T-helper 1 cell treated with Interleukin-12 subunit alpha and Interleukin-12 subunit beta and Interleukin-4 antibody, amounts not matched to agents 30 μg/mL and 1 μg/mL, for 36 hours (primary cell): ENCODE measurements around the gene WFS1.
A peak's percentile ranks its signal among the peaks of the same experiment; 100 is the strongest.

Source experiments
- H3K27ac Mint-ChIP-seq: one replicate; pipeline ENCODE4 v1.8.0; 2021; ENCODE audit warnings: mild to moderate bottlenecking, mixed read lengths
- H3K27me3 Mint-ChIP-seq: one replicate; pipeline ENCODE4 v1.8.0; 2021; ENCODE audit warnings: low read depth, mixed read lengths
- H3K36me3 Mint-ChIP-seq: one replicate; pipeline ENCODE4 v1.8.0; 2021; ENCODE audit warnings: low read depth, mixed read lengths
- H3K4me1 Mint-ChIP-seq: one replicate; pipeline ENCODE4 v1.8.0; 2021; ENCODE audit warnings: low read depth, mixed read lengths
- H3K4me3 Mint-ChIP-seq: one replicate; pipeline ENCODE4 v1.8.0; 2021; ENCODE audit warnings: mild to moderate bottlenecking, moderate library complexity, mixed read lengths
- H3K9me3 Mint-ChIP-seq: one replicate; pipeline ENCODE4 v1.8.0; 2021; ENCODE audit warnings: mixed read lengths

Gene WFS1

DNA sequence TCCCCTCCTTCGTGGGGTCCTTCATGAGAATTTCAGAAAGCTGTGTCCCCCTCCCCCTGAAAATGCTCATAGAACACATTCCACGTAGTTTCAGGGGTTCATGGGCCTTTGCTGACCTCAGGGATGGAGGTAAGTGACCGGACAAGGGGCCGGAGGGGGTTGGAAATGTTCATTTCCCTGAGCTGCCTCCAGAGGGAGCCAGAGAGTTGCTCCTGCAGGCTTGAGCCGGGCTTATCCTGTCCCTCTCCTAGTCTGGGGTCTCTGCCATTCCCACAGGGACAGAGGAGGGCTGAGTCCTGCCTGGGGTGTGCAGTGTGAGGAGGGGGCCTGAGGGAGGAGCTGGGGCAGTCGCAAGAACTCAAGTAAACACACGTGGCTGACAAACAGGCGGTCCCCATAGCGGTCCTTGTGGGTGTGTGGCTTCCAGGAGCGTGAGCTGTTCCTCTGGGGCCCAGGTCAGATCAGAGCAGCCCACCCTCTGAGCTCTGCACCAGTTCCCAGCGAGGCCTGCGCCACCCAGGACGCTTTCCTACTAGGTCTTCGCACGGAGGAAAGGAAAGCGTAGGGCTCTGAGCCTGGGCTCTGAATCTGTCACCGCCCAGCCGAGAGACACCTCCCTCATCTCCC is 62.5 kb downstream of the WFS1 start:
- Mint-ChIP-seq H3K36me3 (no peaks in the 10 kb centered on the region), H3K9me3 (peaks cover 4% of the 10 kb centered on the region), H3K27ac (no peak overlapping the region), H3K4me1 (no peaks in the 10 kb centered on the region), H3K27me3 (peaks cover 19% of the 10 kb centered on the region), H3K4me3 (no peak overlapping the region)

DNA sequence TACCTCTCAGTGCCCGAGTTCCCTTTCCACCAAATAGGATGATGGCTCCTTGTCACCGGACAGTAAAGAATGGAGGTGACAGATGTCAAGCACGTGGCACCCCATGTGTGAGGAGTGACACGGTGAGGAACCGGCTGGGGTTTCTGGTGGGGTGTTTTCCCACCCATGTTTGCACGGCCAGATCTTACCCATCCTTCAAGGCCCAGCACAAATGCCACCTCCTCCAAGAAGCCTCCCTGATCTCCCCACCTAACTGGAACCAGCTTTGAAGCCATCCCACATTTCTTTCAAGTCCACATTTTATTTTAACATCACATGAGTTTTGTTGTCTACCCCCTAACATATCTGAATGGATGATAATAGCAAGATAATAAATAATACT is 63.0 kb downstream of the WFS1 start:
- Mint-ChIP-seq H3K27ac (no peak overlapping the region), H3K4me3 (no peak overlapping the region), H3K36me3 (no peaks in the 10 kb centered on the region), H3K4me1 (peaks cover 1% of the 10 kb centered on the region), H3K27me3 (peaks cover 23% of the 10 kb centered on the region), H3K9me3 (peaks cover 4% of the 10 kb centered on the region)

DNA sequence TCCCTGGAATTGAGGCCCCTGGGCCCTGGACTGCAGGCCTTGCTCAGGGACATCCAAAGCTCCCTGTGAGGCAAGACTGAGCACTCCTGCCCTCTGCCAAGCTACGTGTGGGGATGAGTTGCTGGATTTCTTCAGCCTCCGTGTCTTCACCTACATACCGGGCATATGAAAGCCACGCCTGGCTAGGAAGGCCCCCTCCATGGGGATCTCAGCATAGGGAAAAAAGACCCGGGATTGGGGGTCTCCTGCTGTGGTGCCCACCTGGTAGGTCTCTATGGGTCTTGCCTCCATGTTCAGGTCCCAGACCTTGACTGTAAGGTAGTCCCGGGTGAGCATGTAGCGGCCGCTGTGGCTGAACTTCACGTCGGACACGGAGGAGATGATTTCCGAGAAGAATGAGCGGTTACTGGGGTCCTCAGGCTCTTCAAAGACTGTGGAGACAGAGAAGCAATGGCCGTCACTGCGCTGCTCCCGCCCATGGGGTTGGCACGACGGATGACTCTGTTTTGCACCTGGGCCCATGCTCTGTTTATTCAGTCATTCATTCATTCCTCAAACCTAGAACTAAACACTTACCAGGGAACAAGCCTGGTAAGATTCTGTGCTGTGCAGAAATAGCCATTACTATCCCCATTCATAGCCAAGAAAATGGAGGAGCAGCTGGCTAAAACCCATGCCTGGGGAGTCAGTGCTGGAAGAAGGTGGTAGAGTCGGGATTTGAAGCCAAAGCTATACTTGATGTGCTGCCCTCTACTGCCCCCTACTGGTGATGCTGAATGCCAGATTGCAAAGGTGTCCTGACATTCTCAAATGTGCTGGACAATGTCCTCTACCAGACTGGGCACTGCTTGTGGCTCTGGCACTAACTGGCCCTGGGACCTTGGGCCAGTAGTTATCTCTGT is 63.9 kb downstream of the WFS1 start:
- no peak overlapping the region for H3K4me3 Mint-ChIP-seq
- H3K4me1 Mint-ChIP-seq = peaks cover 10% of the 10 kb centered on the region
- no peak overlapping the region for H3K27ac Mint-ChIP-seq
- H3K27me3 Mint-ChIP-seq = peaks cover 23% of the 10 kb centered on the region
- peaks cover 4% of the 10 kb centered on the region for H3K9me3 Mint-ChIP-seq
- no peaks in the 10 kb centered on the region for H3K36me3 Mint-ChIP-seq

DNA sequence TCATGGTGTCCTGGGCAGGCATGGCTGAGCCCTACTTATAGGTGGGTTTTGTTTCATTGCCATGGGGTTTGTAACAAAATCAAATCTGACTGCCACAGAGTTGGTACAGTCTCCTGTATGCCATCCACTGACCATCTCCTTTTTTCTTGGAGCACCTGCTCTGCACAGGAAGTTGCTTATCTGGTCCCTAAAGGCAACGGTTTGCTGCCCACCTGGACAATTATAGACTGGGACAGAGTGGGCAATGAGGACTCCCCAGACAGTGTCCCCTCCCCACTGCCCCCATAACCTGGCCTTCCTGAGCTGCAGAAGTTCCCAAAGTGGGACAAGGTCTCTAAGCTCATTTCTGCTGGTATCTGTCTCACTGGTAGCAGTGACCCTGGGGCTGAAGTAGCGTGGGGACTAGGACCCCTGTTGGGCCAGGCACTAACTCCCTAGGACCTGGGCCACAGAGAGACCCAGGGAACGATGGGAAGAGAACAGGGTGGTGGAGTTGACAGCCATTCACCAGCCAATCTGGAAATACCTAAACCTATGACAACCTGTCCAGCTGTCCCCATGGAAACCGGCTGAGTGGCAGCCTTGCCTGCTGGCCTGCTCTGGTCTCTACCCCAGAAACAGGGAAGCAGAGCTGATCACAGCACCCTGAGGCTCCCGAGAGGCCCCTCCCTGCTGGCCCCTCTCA is 64.7 kb downstream of the WFS1 start:
- Mint-ChIP-seq H3K27me3 (peaks cover 26% of the 10 kb centered on the region), H3K4me1 (peaks cover 15% of the 10 kb centered on the region), H3K36me3 (no peaks in the 10 kb centered on the region), H3K4me3 (no peak overlapping the region), H3K9me3 (peaks cover 4% of the 10 kb centered on the region), H3K27ac (no peak overlapping the region)

DNA sequence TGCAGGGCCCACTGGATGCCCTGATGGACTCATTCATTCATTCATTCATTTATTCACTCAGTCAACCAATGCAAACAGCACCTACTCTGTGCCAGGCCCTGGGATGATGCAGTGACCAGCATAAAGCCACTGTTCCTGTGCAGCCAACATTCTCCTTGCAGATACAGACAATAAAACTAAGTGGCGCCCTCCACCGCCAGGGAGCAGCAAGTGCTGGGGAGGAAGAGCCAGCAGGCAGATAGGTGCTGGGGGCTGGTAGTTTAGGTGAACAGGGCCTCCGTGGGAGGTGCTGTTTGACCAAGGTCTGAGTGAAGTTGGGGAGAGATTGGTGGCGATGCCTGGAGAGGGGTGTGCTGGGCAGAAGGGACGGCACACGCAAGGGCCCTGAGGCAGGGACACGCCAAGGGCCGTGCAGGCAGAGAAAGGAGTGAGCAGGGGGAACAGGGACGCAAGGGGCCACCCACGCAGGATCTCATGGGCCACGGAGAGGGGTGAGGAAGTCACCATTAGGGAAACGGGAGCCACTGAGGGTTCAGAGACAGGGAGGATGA is 65.5 kb downstream of the WFS1 start:
- no peak overlapping the region for H3K4me3 Mint-ChIP-seq
- peaks cover 4% of the 10 kb centered on the region for H3K9me3 Mint-ChIP-seq
- H3K4me1 Mint-ChIP-seq = peaks cover 16% of the 10 kb centered on the region
- H3K27ac Mint-ChIP-seq = no peak overlapping the region
- H3K27me3 Mint-ChIP-seq = peaks cover 26% of the 10 kb centered on the region
- H3K36me3 Mint-ChIP-seq = no peaks in the 10 kb centered on the region

DNA sequence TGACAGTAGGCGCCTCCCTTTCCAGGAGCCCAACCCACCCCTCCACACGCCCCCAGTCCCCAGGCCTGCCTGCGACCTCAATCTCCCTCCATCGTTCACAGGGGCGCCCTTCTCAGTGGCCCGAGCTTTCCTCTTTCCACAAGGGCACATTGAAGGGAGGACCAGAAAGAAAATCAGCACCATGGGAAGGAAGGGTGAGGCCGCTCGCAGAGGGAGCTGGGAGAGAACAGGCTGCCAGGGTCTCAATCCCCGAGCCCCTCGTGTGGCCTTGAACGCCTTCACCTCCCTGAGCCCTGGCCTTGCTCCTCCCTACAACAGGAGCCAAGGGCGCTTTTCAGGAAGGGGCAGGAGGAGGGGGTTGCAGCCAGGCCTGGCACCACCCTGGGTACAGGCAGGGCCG is 66.5 kb downstream of the WFS1 start:
- H3K9me3 Mint-ChIP-seq = peaks cover 4% of the 10 kb centered on the region

DNA sequence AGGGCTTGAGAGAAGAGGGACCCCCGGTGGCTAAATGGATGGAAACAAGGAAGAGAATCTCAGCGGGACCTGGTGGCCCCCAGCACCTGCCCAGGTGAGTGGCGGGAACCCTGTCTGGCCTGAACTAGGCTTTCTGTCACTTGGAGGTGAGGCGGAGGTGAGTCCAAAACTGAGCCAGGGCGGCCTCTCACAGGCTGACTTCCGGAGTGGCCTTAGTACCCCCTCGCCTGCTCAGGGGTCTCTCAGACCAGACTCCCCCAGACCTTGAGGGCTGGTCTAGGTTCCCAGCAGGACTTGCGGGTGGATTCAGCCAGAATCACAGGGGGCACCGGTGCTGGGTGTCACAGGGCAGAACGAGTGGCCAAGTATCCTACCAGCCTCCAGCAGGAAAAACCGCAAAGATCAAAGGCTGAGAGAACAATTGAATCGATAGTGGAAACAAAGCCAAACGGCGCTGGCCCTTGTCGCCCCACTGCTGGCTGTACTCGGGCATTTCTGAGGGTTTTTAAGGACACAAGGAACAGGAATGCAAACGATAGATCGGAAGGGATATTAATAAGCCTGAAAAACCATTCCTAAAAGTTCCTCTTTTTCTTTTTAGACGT is 67.8 kb downstream of the WFS1 start:
- Mint-ChIP-seq H3K36me3 (no peaks in the 10 kb centered on the region), H3K4me1 (peaks cover 16% of the 10 kb centered on the region), H3K4me3 (peak overlapping the region; percentile 38), H3K27ac (no peak overlapping the region), H3K9me3 (peaks cover 4% of the 10 kb centered on the region), H3K27me3 (peaks cover 31% of the 10 kb centered on the region)

More for the DNA sequence above, 66.5 kb downstream of the WFS1 start:
- Mint-ChIP-seq H3K27me3 (peaks cover 26% of the 10 kb centered on the region), H3K36me3 (no peaks in the 10 kb centered on the region), H3K27ac (no peak overlapping the region), H3K4me1 (peaks cover 16% of the 10 kb centered on the region), H3K4me3 (no peak overlapping the region)

DNA sequence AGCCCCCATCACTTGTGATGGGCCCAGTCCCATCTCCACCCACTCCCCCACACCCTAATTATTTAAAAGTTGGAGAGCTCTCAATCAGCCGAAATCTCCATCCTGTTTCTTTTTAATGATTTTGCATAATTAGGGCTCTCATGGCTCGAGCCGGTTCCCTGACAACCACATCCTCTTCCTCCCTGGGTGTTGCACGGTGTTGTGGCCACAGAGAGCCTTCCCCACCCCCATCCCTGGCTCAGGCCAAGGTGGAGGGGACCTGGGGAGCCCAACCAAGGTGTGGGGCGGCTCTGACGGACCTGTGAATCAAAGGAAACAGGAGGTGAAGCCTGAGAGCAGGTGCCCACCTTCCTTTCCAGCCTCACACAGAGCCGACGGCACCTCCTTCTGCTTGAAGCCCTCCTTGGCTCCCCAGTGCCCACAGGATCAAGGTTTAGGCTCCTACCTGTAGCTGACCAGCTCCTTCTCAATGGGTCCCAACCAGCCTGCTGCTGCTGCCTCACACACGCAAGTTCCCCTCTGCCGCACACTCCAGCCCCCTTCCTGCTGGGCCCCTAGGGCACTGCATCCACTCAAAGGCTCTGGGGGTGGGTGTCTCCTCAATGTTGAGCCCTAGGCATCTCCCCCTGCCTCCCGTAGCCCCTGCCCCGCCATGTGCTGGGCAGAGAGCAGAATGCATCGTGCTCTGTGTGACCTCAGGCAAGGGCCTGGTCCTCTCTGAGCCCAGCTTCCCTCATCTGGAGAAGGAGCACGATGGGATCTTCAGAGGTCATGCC is 68.7 kb downstream of the WFS1 start:
- Mint-ChIP-seq H3K27ac (peak overlapping the region; percentile 15), H3K27me3 (peaks cover 35% of the 10 kb centered on the region), H3K4me1 (peaks cover 16% of the 10 kb centered on the region), H3K36me3 (no peaks in the 10 kb centered on the region), H3K4me3 (peak overlapping the region; percentile 44), H3K9me3 (peaks cover 4% of the 10 kb centered on the region)

DNA sequence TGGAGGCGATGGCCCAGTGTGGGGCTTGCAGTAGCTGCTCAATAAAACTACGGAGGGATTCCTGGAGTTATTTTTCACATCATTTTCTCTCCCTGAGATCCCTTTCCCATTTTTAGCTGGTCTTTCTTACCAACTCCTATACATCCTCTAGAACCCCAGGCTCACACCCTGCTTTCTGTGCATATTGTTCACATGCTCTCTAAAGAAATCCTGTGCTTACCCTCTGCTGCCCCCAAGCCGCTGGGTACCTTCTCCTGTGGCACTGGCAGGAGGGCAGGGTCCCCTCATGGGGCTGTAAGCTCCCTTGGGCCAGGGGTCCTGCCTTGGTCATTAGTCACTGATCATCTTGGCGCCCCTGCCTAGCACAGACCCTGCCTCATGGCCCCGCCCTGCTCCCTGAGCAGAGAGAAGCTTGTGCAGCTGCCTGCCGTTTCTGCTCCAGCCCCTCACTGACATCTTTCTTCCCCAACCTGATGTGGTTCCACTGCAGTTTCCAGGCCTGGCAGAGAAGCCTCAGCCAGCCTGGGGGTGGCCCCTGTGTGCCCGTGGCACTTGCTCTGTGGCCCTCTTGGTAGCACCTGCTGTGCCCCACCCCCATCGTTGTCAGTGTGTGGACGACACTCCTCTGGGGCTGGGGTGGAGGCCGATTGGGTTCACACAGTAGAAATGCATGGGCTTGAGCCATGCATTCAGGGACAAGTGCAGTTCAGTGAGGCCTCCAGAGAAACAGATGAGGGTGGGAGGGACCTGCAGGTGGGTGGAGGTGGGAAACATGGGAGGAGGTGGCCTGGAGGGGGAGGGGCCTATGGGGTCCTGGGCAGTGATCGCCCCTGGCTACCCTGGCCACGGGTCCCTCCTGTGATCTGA is 69.5 kb downstream of the WFS1 start:
- H3K4me3 Mint-ChIP-seq = no peak overlapping the region
- peak overlapping the region; percentile 77 for H3K27ac Mint-ChIP-seq
- peaks cover 16% of the 10 kb centered on the region for H3K4me1 Mint-ChIP-seq
- H3K27me3 Mint-ChIP-seq = peaks cover 35% of the 10 kb centered on the region
- peaks cover under 1% of the 10 kb centered on the region for H3K9me3 Mint-ChIP-seq
- H3K36me3 Mint-ChIP-seq = no peaks in the 10 kb centered on the region

DNA sequence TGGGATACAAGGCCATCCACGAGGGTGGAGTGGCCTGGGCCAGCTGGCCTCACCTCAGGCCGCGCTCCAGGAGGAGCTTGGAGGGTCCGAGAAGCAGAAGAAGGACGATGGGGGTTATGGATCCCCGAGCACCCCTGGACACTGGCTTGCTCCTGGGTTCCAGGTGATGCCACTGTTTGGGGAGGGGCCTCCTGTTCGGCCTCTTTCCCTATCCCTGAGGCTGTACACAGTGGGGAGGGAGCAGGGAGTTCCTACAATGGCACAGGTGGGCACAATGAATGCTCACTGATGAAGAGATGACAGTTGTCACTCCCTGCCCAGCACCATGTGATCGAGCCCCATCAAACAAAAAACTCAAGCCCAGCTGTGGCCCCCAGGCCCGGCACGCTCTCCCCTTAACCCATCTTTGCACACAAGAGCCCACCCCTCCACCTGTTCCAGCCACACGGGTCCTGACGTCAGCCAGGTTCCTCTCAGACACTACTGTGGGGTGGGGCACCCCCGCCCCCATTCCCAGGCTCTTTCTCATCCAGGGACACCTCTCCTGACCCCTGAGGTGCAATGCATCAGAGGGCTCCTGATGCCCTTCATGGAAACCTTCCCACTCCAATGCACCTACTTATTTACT is 70.3 kb downstream of the WFS1 start:
- H3K4me1 Mint-ChIP-seq = peaks cover 16% of the 10 kb centered on the region
- no peaks in the 10 kb centered on the region for H3K9me3 Mint-ChIP-seq
- H3K36me3 Mint-ChIP-seq = no peaks in the 10 kb centered on the region
- H3K4me3 Mint-ChIP-seq = no peak overlapping the region
- H3K27me3 Mint-ChIP-seq = peaks cover 35% of the 10 kb centered on the region
- H3K27ac Mint-ChIP-seq = no peak overlapping the region

DNA sequence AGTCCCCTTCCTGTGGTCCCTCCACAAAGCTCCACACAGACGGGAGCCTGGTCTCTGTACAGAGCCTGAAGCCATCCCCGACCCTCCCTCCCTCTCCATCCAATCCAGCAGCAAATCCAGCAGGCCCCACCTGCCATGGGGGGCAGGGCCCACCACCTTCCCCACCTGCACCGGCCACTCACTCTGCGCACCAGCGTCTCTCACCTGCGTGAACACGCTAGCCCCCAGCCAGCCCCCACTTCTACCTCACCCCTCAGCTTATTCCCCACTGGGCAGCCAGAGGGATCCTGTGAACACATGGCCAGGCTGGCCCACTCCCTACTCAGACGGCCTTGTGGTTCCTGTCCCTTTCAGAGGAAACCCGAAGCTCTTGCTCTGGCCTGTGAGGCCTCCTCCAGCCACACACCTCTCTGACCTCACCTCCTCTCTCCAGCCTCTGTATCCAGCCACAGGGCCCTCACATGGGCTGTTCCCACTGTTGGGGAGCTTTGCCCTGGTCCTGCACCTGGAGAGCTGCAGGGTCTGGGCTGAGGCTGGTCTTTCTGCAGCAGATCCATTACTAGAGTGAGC is 70.9 kb downstream of the WFS1 start:
- Mint-ChIP-seq H3K27me3 (peaks cover 30% of the 10 kb centered on the region), H3K4me3 (no peak overlapping the region), H3K36me3 (no peaks in the 10 kb centered on the region), H3K27ac (no peak overlapping the region), H3K9me3 (no peaks in the 10 kb centered on the region), H3K4me1 (peaks cover 16% of the 10 kb centered on the region)

DNA sequence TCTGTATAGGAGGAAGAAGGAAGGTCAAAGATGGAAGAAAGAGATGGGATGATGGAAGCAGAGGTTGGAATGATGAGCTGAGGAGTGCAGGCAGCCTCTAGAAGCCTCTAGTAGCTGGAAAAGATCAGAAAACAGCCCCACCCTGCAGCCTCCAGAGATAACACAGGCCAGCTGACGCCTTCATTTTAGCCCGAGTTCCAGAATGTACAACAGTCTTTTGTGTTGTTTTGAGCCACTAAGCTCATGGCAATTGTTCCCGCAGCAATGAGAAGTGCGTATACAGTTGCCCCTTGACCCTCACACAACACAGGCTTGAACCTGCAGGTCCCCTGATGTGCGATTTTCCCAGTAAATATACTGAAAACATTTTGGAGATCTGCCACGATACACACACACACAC is 72.0 kb downstream of the WFS1 start:
- no peak overlapping the region for H3K4me3 Mint-ChIP-seq
- H3K27me3 Mint-ChIP-seq = peaks cover 33% of the 10 kb centered on the region
- H3K27ac Mint-ChIP-seq = no peak overlapping the region
- no peaks in the 10 kb centered on the region for H3K36me3 Mint-ChIP-seq
- no peaks in the 10 kb centered on the region for H3K9me3 Mint-ChIP-seq
- peaks cover 16% of the 10 kb centered on the region for H3K4me1 Mint-ChIP-seq
